Cardiac fibroblast (primary cell): ENCODE data around the gene SMAD3.
A peak's percentile ranks its signal among the peaks of the same experiment; 100 is the strongest.

ENCODE experiments used
- DNase-seq, 2 donors: peaks; one replicate each; pipeline versions ENCODE4 v3.0.0 to v3.0.0-alpha.2; 2010; ENCODE audit warnings: low read depth in 2 of 2
- H3K4me3 ChIP-seq, 2 donors: replicated peaks in 1 of 2; 1 replicate in 1 of 2; 2 replicates in 1 of 2; pipeline ENCODE4 v1.5.1; 2011; ENCODE audit warnings: low read depth in 2 of 2, low read length in 2 of 2, mild to moderate bottlenecking in 2 of 2, moderate library complexity in 1 of 2
- TF ChIP-seq, protein P1 (sequence below): IDR thresholded peaks from one replicate; pipeline ENCODE4 v1.5.1; 2011; ENCODE audit warnings: low read depth, mild to moderate bottlenecking, low read length, inconsistent platforms

Gene SMAD3

DNA sequence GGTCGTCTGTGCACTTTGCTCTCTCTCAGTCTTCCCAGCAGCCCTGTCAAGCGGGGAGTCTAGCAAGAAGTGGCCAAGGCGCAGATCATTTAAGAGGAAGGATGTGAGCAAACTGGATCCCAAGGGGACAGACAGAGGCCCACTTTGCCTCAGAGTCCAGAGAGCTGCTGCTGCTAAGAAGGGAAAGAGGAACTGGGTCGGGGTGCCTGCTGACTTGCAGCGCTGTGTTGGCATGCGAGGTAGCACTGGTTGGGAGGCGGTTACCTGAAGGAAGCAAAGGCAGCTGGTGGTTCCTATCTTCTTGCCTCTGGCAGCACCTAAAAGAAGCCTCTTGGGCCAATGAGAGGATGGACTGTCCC is 28.1 kb downstream of the SMAD3 start:
- DNase-seq: no peak
- TF ChIP-seq, protein P1, sequence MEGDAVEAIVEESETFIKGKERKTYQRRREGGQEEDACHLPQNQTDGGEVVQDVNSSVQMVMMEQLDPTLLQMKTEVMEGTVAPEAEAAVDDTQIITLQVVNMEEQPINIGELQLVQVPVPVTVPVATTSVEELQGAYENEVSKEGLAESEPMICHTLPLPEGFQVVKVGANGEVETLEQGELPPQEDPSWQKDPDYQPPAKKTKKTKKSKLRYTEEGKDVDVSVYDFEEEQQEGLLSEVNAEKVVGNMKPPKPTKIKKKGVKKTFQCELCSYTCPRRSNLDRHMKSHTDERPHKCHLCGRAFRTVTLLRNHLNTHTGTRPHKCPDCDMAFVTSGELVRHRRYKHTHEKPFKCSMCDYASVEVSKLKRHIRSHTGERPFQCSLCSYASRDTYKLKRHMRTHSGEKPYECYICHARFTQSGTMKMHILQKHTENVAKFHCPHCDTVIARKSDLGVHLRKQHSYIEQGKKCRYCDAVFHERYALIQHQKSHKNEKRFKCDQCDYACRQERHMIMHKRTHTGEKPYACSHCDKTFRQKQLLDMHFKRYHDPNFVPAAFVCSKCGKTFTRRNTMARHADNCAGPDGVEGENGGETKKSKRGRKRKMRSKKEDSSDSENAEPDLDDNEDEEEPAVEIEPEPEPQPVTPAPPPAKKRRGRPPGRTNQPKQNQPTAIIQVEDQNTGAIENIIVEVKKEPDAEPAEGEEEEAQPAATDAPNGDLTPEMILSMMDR: no peak
- no peak overlapping the region for H3K4me3 ChIP-seq

DNA sequence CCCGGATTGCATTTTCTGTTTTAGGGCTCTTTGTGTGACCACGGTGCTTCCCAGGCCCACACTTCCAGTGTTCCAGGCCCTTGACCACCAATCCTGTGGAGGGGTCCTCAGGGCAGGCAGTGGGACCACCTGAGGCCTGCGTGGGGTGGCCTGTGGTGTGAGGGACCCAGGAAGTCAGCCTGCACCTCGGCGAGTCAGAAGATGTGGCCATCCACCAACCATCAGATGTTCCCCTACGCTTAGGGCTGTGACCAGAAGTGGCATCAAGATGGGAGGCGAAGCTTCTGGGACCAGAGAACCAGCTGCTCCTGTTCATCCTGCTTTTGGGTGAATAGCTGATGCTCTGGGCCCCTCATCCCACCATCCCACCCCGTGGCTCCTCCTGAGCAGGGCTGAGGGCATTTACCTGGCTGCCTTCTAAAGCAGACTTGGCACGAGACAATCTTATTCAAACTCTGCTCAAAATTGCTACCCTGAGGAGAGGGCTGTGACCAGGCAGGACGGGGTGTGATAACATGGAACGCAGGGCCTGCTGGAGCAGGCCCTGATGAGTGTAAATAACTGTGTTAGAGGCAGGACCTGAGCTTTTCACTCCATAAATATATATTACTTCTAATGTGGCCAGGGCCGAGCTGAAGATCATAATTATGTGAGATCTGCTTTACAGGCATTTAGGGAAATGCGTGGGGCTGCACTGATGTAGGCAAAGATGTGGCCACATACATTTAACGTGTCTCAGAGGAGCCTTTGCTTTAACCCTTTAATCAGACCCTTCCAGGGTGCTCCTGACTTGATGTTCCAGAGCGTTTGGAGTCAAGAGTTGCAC is 28.8 kb downstream of the SMAD3 start:
- TF ChIP-seq, protein P1: no peak
- no peak overlapping the region for H3K4me3 ChIP-seq

DNA sequence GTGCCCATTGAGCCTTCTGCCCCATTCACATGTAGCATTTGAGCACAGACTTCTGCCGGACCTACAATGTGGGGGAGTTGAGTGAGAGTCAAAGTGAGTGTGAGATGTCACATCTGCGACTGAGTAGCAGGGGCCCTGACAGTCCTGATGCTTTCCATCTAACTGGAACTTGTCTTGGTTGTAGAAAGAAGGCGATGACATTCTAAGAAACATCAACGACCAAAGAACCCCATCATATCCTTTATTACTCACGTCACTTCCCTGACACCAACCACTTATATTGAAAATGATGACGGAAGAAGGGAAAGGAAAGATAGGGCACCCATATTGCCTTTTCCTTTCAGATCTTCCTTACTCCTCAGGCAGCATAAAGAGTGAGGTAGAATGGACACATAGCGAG is 30.5 kb downstream of the SMAD3 start:
- no peak for DNase-seq
- TF ChIP-seq, protein P1: no peak

More for the DNA sequence above, 28.8 kb downstream of the SMAD3 start:
- DNase-seq: no peak

DNA sequence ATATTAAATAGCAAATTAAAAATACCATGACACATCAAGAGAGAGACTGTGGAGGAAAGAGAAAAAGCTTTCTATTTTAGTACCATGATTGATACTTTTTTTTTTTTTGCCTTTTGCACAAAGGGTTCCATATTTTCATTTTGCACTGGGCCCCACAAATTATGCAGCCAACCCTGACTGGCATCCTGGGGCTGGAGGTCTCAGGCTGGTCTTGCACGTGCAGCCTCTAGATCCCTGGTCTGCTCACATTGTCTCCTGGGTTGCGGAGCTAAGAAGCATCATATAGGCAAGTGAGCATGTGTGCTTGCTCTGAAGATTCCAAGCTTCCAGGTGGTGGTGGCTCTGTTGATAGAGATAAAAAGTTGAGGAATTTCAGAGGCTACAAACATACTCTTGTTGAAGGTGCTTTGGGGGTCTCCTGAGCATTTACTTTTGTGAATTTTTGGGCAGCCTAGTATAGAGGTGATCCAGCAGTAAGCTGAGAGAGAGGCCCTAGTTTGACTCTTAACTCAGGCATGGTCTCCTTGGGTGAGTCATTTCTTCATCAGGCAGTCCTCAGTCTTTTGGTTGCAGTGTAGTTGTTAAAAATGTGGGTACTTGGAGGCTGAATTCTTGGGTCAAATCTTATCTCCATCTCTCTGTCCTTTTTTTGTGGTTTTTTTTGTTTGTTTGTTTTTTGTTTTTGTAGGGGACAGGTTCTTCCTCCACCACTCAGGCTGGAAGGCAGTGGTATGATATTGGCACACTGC is 31.3 kb downstream of the SMAD3 start:
- TF ChIP-seq, protein P1: no peak

More for the DNA sequence above, 30.5 kb downstream of the SMAD3 start:
- H3K4me3 ChIP-seq: no peak overlapping the region

DNA sequence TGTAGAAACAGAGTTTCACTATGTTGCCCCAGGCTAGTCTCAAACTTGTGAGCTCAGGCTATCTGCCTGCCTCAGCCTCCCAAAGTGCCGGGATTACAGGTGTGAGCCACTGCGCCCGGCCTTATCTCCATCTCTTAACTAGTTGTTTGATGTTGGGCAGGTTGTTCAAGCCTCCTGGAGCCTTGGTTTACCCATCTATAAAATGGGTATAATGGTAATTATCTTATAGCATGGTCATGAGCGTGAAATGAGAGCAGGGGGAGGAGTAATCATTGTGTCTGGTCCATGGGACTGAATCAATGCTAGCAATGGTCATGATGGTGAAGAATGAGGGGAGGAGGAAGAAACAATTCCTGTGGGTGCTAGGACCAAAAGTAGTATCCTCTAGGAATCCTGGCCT is 32.0 kb downstream of the SMAD3 start:
- DNase-seq: no peak
- TF ChIP-seq, protein P1: no peak
- H3K4me3 ChIP-seq: no peak overlapping the region

More for the DNA sequence above, 31.3 kb downstream of the SMAD3 start:
- DNase-seq: peak in 1 of 2 donors; percentile 64
- no peak overlapping the region for H3K4me3 ChIP-seq

DNA sequence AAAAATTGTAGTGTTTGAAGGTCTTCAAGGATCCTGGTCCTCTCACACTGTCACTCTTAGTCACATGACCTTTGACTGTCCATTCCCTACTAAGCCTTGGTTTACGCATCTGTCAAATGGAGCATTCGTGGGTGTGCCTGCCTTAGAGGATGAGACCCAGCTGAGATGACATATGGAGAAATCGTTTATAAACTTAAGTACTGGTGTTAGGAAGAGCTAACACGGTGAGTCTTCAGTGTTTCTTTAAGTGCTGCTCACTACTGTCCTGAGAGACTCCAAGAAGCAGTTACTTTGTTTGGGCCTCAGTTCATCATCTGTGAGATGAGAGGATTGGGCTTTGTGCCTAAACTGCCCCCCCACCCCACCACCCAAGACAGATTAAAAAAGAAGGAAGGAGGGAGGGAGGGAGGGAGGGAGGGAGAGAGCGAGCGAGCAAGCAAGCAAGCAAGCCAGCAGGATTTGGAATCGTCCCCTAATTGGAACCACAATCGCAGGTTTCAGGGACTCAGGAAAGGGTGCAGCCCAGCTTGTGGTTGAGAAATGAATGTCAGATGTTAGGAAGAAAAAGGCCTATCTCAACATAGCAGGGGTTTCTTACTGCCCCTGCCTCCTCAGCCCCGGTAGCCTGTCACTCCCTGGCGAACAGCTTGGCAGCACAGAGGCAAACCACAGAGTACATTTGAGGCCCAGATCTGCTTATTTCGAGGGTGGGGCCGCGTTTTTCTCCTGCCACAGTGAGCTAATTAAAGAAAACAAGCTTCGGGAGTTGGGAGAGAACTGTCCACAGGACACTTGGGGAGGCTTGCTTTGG is 32.7 kb downstream of the SMAD3 start:
- peak overlapping the region in 1 of 2 donors; percentile 16 for H3K4me3 ChIP-seq
- TF ChIP-seq, protein P1: no peak
- DNase-seq: peak; percentile 81 to 93
